Effector CD4-positive, alpha-beta T cell (primary cell): ENCODE data around the gene PML.
A peak's percentile ranks its signal among the peaks of the same experiment; 100 is the strongest.
"Not testable (repeated sequence)": the region's sequence is repeated elsewhere in the genome, so short reads cannot be mapped to it uniquely, and the experiment has no call there.

Experiments used
- DNase-seq: peaks from one replicate; pipeline ENCODE4 v3.0.0-alpha.2; 2020

PML gene

DNA sequence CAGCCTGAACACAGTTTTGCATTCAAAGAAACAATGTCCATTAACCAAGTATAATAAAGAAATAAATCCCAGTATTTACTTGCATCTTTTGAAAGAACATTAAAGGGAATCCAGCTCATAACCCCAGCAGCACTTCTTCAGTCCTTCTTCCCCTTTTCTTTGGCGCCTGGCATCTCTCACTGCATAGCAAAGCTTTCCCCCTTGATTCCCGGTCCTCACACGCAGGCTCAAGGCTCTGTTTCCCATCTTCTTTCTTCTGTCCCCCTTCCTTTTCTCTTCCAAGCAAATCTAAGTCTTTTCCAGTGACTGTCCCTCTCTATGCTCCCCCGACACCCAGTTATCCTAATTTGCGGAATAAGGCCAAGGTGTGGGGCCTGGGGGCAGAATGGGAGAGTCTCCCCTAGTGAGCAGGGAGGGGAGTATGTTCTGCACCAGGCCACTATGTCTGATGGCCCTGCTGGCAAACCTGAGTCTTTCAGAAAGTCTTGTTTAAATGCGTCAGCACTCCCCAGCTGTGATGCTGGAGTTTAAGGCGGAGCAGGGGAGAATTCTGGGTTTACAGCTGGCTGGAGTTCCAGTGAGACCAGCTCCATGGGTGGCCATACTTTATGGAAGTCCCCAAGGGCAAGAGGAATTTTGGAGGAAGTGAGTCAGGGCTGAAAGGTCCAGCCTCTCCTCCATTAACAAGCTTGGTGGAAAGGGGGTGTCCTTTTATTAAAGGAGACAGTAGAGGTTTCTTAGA is 45.8 kb downstream of the PML start:
- no peak for DNase-seq

DNA sequence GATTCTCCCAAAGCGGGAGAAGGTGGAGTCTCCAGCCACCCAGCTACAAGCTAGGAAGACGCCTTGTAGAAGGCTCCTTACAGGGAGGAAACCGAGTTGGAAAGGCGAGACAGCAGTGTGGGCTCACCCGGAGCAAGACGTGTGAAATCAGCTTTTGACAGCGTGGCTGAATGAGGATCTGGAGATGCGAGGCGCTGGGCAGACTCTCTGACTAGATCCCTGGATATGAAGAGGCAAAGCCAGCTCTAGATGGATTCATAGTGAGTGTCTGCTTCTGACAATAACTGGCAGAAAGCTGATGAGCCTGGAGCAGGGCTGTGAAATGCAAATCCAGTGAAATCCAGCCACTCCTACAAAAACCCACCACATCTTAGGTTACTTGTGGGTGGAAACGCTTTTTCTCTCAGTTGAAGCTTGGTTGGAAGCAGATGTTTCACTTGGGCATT is 46.8 kb downstream of the PML start:
- DNase-seq, result no peak

DNA sequence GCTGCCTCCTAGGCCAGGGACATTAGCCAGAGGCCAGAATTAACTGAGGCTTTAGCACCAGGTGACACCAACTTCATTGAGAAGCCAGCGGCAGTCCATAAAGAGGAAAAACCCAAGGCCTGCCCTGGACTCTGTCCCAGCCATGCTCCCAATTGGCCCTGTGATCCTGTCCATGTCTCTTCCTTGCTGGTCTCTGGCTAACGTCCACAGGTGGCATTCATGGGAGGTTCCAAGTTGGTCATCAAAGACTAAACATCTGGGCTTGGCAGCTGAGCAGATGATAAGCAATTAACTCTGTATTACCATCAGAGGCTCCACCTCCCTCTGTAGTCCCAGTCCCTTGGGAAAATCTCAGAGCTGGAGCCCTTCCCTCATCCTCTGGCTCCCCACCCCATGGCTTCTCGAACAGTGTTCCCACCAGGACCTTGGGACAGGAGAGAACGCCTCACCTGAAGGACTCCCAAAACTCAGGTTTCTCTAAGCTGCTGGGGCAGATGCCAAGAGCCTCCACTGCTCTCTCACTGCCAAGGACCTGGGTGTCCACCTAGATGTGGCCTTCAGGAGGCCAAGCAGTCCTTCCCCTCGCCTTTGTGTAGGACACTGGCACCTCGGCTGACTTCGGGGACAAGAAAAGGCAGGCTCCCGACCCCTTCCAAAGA is 47.4 kb downstream of the PML start:
- no peak for DNase-seq

DNA sequence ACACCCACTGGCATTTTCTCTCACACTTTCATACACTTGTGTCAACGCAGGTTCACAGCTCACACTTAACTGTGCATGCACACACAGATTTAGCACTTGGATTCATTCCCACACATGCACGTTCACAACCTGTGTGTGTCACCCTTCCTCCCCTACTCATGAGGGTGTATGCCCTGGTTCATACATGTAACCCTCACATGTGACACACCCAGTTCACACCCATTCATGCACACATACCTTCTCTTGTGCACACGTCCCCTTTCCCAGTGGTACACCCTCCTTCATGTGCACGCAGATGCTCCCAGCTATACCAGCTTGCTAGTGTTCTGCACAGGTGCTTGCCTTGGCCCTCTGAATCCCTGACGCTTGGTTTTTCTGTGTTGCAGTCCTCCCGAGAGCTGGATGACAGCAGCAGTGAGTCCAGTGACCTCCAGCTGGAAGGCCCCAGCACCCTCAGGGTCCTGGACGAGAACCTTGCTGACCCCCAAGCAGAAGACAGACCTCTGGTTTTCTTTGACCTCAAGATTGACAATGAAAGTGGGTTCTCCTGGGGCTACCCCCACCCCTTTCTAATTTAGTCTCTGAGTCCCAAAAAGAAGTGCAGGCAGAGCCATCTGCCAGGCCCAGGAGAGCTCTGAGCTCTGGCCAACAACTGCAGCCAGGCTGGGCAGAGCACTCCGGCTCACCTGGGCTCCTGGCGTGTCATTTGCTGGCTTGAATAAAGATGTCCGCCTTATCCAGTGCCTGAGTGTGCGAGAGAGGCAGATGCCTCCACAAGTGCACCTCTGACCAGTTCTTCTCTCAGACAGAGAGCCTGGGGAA is 48.3 kb downstream of the PML start:
- no peak for DNase-seq

- DNase-seq, result no peak
These were observed 49.1 kb downstream of the PML start for GRCh38 chr15:74043425-74044266.

GRCh38 chr15:74044267-74045110 is 50.0 kb downstream of the PML start:
- DNase-seq, result no peak

- no peak for DNase-seq
These were observed 50.7 kb downstream of the PML start for GRCh38 chr15:74045184-74045583.

DNA sequence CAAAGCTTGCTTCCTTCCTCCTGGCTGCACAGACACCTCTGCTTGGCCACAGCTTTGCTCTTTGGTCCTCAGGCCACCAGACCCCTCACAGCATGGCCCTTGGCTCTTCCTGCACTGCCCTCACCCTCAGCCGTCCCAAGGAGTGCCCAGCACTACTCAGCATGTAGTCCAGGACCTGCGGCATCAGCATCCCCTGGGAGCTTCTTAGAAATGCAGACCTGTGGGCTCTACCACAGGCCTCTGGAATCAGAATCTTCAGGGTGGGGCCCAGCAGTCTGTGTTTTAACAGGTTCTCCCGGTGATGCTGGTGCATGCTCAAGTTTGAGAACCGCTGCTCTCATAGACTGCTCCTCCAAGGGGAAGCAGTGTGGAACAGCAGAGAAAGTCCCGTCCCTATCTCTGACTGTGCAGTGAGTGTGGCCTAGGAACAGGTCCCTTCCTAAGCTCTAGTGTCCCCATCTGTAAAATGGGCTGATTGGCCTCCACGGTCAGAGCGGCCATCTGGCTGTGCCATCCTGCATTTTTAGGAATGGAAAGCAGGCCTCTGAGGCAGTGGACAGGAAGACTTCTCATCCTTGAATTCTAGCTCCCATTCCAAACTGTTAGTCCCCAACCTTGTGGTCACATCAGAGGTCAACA is 51.2 kb downstream of the PML start:
- no peak for DNase-seq

- no peak for DNase-seq
These were observed 51.8 kb downstream of the PML start for GRCh38 chr15:74046275-74046674.

DNA sequence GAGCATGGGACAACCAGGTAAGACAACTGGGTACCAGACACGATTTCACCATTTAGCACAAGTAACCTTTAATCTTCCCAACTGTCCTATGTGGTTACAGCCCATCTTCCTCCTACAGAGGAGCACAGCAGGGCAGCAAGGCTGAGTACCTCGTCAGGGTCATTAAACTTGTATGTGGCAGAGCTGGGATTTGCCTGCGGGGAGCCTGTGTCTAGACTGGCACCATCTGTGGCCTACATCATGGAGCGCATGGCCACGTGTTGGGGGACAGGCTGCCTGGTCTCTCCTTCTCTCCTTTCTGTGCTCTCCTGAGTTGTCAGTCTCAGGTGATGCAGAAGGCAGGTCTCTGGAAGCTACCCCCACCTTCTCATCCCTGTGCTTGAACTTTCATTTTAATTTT is 55.6 kb downstream of the PML start:
- DNase-seq, result no peak

- no peak for DNase-seq
These were observed 56.2 kb downstream of the PML start for GRCh38 chr15:74050556-74051234.

DNA sequence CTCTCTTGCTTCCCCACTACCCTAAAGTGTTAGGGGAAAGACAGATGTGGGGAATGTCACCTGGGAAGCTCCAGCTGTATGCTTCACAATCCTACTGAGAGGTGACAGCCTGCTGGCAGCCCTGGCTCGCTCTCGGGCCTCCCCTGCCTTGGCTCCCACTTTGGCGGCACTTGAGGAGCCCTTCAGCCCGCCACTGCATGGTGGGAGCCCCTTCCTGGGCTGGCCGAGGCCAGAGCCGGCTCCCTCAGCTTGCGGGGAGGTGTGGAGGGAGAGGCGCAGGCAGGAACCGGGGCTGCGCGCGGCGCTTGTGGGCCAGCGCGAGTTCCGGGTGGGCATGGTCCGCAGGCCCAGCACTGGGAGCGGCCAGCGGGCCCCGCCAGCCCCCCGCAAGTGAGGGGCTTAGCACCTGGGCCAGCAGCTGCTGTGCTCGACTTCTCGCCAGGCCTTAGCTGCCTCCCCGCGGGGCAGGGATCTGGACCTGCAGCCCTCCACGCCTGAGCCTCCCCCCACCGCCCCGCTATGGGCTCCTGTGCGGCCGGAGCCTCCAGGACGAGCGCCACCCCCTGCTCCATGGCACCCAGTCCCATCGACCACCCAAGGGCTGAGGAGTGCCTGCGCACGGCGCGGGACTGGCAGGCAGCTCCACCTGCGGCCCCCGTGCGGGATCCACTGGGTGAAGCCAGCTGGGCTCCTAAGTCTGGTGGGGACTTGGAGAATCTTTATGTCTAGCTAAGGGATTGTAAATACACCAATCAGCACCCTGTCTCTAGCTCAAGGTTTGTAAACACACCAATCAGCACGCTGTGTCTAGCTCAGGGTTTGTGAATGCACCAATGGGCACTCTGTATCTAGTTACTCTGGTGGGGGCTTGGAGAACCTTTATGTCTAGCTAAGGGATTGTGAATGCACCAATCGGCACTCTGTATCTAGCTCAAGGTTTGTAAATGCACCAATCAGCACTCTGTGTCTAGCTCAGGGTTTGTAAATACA is 58.0 kb downstream of the PML start:
- DNase-seq, result not testable (repeated sequence)

DNA sequence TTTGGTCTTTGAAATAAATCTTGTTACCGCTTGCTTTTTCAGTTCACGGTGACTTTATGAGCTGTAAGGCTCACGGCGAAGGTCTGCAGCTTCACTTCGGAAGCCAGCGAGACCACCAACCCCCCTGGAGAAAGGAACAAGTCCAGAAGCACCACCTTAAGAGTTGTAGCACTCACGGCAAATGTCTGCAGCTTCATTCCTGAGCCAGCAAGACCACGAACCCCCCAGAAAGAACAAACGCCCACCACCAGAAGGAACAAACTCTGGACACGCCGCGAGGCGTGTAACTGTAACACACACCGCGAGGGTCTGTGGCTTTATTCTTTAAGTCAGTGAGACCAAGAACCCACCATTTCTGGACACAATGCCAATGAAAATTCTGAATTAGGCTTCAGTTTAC is 59.0 kb downstream of the PML start:
- no peak for DNase-seq

DNA sequence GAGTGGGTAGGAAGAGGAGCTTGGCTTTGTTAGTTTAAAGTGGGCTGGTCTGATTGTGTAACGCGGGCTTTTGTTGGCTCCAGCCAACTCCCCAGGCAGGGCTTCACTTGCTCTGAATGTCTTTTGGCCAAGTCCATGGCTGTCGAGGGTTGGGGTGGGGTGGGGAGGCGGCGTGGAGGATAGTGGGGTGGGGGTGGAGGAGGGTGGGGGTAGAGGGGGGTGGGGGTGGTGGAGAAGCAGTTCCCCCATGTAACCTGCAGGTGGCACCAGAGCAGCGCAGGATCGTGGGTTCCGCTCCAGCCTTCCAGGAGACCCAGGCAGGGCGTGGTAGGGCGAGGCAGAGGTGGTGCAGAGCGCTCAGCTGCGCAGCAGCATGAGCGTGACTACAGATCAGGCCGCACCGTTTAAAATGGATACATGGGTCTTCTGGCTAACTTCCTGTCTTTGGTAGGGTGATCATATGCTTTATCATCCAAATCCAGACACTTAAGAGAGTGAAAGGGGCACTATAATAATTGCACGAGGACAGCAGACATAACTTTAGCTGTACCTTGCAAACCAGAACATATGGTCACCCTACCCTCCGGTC is 59.5 kb downstream of the PML start:
- DNase-seq, result peak; percentile 52

GRCh38 chr15:74055804-74056203 is 61.3 kb downstream of the PML start:
- DNase-seq, result no peak

DNA sequence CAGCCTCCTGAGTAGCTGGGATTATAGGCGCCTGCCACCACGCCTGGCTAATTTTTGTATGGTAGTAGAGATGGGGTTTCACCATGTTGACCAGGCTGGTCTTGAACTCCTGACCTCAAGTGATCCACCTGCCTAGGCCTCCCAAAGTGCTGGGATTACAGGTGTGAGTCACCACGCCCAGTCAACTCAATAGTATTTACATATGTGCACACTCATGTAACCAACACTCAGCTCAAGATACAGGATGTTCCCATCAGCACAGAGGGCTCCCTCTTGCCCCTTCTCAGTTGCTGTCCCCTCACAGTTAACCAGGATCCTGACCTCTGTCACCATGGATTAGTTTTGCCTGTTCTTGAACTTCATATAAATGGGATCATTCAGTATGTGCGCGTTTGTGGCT is 61.8 kb downstream of the PML start:
- not testable (repeated sequence) for DNase-seq

DNA sequence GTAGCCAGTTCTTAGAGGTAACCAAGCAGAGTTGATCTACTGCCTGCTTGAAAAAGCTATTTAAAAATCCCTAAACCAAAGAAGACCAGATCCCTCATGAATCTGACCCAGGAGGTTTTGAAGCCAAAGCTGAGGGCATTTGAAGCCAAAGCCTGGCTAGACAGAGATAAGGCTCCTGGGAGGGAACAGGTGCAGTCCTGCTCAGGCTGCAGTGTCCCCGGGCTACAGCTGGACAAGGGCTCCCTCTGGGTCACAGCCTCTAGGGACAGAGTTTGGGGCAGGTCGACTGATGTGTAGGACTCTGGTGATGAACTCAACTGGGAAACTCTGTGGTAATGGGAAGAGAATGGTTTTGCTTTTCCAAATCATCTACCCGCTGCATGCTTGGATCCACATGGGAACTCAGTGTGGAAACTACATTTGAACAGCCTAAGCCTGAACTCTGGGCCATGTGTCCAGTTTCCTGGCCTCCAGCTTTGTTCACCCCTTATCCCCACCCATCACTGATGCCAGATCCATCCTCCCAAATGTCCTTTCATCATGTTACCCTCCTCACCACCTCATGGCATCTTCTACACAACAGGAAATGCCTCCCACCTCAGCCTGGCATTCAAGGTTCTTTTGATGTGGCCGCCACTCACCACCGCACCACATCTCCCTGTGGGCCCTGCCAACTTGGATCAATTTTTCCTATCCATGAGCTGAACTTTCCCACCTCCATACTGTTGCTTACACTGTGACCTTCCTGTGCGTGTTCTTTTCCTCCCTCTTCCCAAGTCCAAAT is 64.7 kb downstream of the PML start:
- not testable (repeated sequence) for DNase-seq

DNA sequence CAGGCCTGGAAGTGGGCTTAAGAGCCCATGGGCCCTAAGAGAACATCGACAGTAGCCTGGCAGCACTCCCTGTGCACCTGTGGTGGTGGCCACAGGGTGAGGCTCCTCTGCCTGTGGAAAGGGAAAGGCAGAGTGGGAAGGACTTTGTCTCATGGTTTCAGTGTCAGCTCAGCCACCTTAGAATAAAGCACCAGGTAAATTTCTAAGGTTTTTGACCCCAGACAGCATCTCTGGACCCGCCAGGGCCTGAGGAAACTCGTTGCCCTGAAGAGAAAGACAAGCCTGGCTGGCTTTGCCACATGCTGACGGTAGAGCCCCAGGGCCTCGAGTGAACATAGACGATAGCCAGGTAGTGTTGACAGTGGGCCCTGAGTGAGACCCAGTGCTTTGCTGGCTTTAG is 65.7 kb downstream of the PML start:
- DNase-seq, result no peak
